Endothelial cell of umbilical vein (primary cell): ENCODE data around the gene AKT2. TPM values are rescaled to one million over a fixed set of nuclear protein-coding genes. Genes with fewer than 3 reads are reported as not detected.

Experiments used
- BruUV-seq: library from RNA; stranded (reverse); fragments of 400-500 nt; replicated peaks from 2 replicates; lab custom pipeline; 2021; lab: Mats Ljungman, UMichigan
- CTCF ChIA-PET: fragments of 300-600, 350-600 bp; sonication (Branson Sonifier 250); formaldehyde crosslinking; loops from one replicate; lab custom pipeline; 2021; ENCODE audit warnings: antibody characterized with exemption, inconsistent platforms; lab: Charles Lee
- POLR2A ChIA-PET: fragments of 300-600, 350-600 bp; sonication (Branson Sonifier 250); formaldehyde crosslinking; loops from one replicate; lab custom pipeline; 2021; ENCODE audit warnings: antibody characterized with exemption, inconsistent platforms; lab: Charles Lee
- DNase-seq: peaks from one replicate; pipeline ENCODE4 v3.0.0-alpha.2; 2011; ENCODE audit warnings: low read depth, low spot score
- FAIRE-seq: peaks from 2 replicates; lab custom pipeline; 2011; peaks lifted over from hg19 to GRCh38; lab: Jason Lieb, UNC
- H2AFZ ChIP-seq: 2 replicates; pipeline ENCODE4 v1.6.0; 2012; ENCODE audit warnings: low read depth, low read length, control low read depth, inconsistent platforms
- H3K27ac ChIP-seq: 2 replicates; pipeline ENCODE4 v1.5.1; 2011; ENCODE audit warnings: low read depth, mild to moderate bottlenecking, control low read depth, low read length, moderate library complexity; ENCODE audit not compliant: insufficient read depth
- H3K27me3 ChIP-seq, 2 experiments: 2 replicates each; pipeline versions ENCODE4 v1.6.0 to v1.6.1; 2011; ENCODE audit warnings: low read length in 2 of 2, mixed read lengths in 1 of 2; ENCODE audit not compliant: control insufficient read depth in 2 of 2, insufficient read depth in 2 of 2
- H3K36me3 ChIP-seq, 2 experiments: 2 replicates in 1 of 2; 3 replicates in 1 of 2; pipeline ENCODE4 v1.5.1; 2011; ENCODE audit warnings: low read length in 2 of 2, mild to moderate bottlenecking in 1 of 2, moderate library complexity in 1 of 2; ENCODE audit not compliant: control insufficient read depth in 2 of 2, insufficient read depth in 2 of 2; ENCODE audit errors: extremely low read depth in 1 of 2
- H3K4me1 ChIP-seq: 3 replicates; pipeline ENCODE4 v1.5.1; 2011; ENCODE audit warnings: mild to moderate bottlenecking, low read length; ENCODE audit not compliant: control insufficient read depth, insufficient read depth; ENCODE audit errors: extremely low read depth
- H3K4me2 ChIP-seq: 2 replicates; pipeline ENCODE4 v1.6.1; 2011; ENCODE audit warnings: low read length, control low read depth, mixed read lengths; ENCODE audit not compliant: insufficient read depth
- H3K4me3 ChIP-seq, 3 experiments: fragments of 200-600 bp in 1 of 3; sonication (generic), shearing (Covaris generic) in 1 of 3; replicated peaks in 1 of 3; 2 replicates each; pipeline ENCODE4 v1.5.1; 2011 to 2016; ENCODE audit warnings: control low read depth in 3 of 3, low read length in 3 of 3, mild to moderate bottlenecking in 2 of 3, inconsistent platforms in 1 of 3, low read depth in 1 of 3, moderate library complexity in 1 of 3; ENCODE audit not compliant: insufficient read depth in 1 of 3
- H3K79me2 ChIP-seq: 2 replicates; pipeline ENCODE4 v1.6.0; 2012; ENCODE audit warnings: low read length, inconsistent platforms; ENCODE audit not compliant: control insufficient read depth, insufficient read depth
- H3K9ac ChIP-seq: replicated peaks from 2 replicates; pipeline ENCODE3; 2011; ENCODE audit warnings: low read length, control low read depth; ENCODE audit not compliant: insufficient read depth; ENCODE audit errors: extremely low read depth
- H3K9me1 ChIP-seq: replicated peaks from 3 replicates; pipeline ENCODE4 v1.6.0; 2011; ENCODE audit warnings: mild to moderate bottlenecking, low read length; ENCODE audit not compliant: control insufficient read depth, insufficient read depth; ENCODE audit errors: extremely low read depth
- H3K9me3 ChIP-seq: replicated peaks from 2 replicates; pipeline ENCODE4 v1.5.1; 2012; ENCODE audit warnings: low read length, inconsistent platforms; ENCODE audit not compliant: control insufficient read depth, insufficient read depth
- H4K20me1 ChIP-seq: replicated peaks from 2 replicates; pipeline ENCODE3; 2011; ENCODE audit warnings: mild to moderate bottlenecking, low read length; ENCODE audit not compliant: control insufficient read depth, insufficient read depth; ENCODE audit errors: extremely low read depth
- EZH2 ChIP-seq: IDR thresholded peaks from 2 replicates; pipeline ENCODE4 v1.6.1; 2012; ENCODE audit warnings: borderline replicate concordance, low read depth, mild to moderate bottlenecking, moderate library complexity, low read length, inconsistent platforms; ENCODE audit not compliant: severe bottlenecking
- FOS ChIP-seq: IDR thresholded peaks from 2 replicates; pipeline ENCODE4 v1.6.1; 2011; ENCODE audit warnings: mild to moderate bottlenecking, low read length, moderate library complexity, borderline replicate concordance; ENCODE audit not compliant: insufficient read depth
- GATA2 ChIP-seq: IDR thresholded peaks from 2 replicates; pipeline ENCODE4 v1.7.0; 2011; ENCODE audit warnings: low read depth, mild to moderate bottlenecking, moderate library complexity, mixed read lengths, low read length; ENCODE audit not compliant: insufficient read length, insufficient read depth
- JUN ChIP-seq: IDR thresholded peaks from 2 replicates; pipeline ENCODE4 v1.6.1; 2011; ENCODE audit warnings: borderline replicate concordance, low read depth; ENCODE audit not compliant: insufficient read length, insufficient read depth
- MYC ChIP-seq: IDR thresholded peaks from one replicate; pipeline ENCODE4 v1.6.1; 2011; ENCODE audit warnings: mild to moderate bottlenecking, low read depth, low read length
- POLR2A ChIP-seq: IDR thresholded peaks from 2 replicates; pipeline ENCODE4 v1.6.1; 2012; ENCODE audit warnings: low read depth, mild to moderate bottlenecking, control low read depth, low read length
- POLR2AphosphoS5 ChIP-seq: IDR thresholded peaks from 2 replicates; pipeline ENCODE4 v1.6.1; 2012; ENCODE audit warnings: low read depth, mild to moderate bottlenecking, control low read depth, low read length, moderate library complexity; ENCODE audit not compliant: insufficient read depth
- dilution Hi-C: fragments of 300-500 bp; cut with MboI; formaldehyde crosslinking; loops from one replicate; pipeline ENCODE4 v1.15.0; 2019; ENCODE audit warnings: low sequenced_read_pairs; ENCODE audit not compliant: extremely low pct_ligation_motif_present
- intact Hi-C: fragments of 100-400 bp; cut with micrococcal nuclease; formaldehyde crosslinking; loops from one replicate; pipeline ENCODE4 v1.10.0; 2022
- polyA plus RNA-seq, 4 experiments: library from polyadenylated mRNA; depleted of rRNA in 3 of 4; stranded (reverse) in 3 of 4; unstranded in 1 of 4; fragments of >200 nt; gene quantifications; 2 replicates each; pipeline versions ENCODE4 v1.2.1 to v1.2.3, GENCODE V29; 2011 to 2012; ENCODE audit warnings: missing spikeins in 1 of 4
- total RNA-seq: library from RNA; stranded (reverse); gene quantifications from 2 replicates; pipeline ENCODE4 v1.2.3, GENCODE V29; 2021
- TF ChIP-seq, protein P1 (sequence below), 2 donors: IDR thresholded peaks; 1 replicate in 1 of 2; 2 replicates in 1 of 2; pipeline ENCODE4 v1.5.1; 2011; ENCODE audit warnings: low read length in 2 of 2, mild to moderate bottlenecking in 2 of 2, moderate library complexity in 2 of 2, control low read depth in 1 of 2, inconsistent platforms in 1 of 2, low read depth in 1 of 2; ENCODE audit not compliant: insufficient read depth in 1 of 2; ENCODE audit errors: extremely low read depth in 1 of 2
- TF ChIP-seq, protein P2 (sequence below): IDR thresholded peaks from 2 replicates; pipeline ENCODE4 v1.6.1; 2011; ENCODE audit not compliant: insufficient read depth, insufficient read length

Gene AKT2
- total and polyA plus RNA-seq, 2 donors (not counting 3 experiments of a cell fraction or from before 2014, with no cell fraction given): 65.2 to 69.8 TPM

- no peak for TF ChIP-seq POLR2A
- TF ChIP-seq EZH2: no peak
- TF ChIP-seq GATA2: no peak
- TF ChIP-seq, protein P1, sequence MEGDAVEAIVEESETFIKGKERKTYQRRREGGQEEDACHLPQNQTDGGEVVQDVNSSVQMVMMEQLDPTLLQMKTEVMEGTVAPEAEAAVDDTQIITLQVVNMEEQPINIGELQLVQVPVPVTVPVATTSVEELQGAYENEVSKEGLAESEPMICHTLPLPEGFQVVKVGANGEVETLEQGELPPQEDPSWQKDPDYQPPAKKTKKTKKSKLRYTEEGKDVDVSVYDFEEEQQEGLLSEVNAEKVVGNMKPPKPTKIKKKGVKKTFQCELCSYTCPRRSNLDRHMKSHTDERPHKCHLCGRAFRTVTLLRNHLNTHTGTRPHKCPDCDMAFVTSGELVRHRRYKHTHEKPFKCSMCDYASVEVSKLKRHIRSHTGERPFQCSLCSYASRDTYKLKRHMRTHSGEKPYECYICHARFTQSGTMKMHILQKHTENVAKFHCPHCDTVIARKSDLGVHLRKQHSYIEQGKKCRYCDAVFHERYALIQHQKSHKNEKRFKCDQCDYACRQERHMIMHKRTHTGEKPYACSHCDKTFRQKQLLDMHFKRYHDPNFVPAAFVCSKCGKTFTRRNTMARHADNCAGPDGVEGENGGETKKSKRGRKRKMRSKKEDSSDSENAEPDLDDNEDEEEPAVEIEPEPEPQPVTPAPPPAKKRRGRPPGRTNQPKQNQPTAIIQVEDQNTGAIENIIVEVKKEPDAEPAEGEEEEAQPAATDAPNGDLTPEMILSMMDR (IDR thresholded peaks at IDR 0.05; ENCODE audit: extremely low read depth in 1 of 2, insufficient read depth in 1 of 2, low read depth in 1 of 2, low read length in 2 of 2): no peak
- TF ChIP-seq FOS: no peak
- TF ChIP-seq JUN: no peak
- no peak for TF ChIP-seq MYC
- TF ChIP-seq, protein P2, sequence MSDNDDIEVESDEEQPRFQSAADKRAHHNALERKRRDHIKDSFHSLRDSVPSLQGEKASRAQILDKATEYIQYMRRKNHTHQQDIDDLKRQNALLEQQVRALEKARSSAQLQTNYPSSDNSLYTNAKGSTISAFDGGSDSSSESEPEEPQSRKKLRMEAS: no peak
- TF ChIP-seq POLR2AphosphoS5: no peak
- Histone ChIP-seq H3K79me2 (peaks cover 5% of the 10 kb centered on the region), H3K4me1 (peaks cover 16% of the 10 kb centered on the region), H3K27me3 (no peaks in the 10 kb centered on the region), H3K9ac (no peak overlapping the region), H3K4me2 (no peak overlapping the region), H4K20me1 (no peaks in the 10 kb centered on the region), H3K27ac (no peak overlapping the region), H3K36me3 (peaks cover 0 to 7% of the 10 kb centered on the region in 2 experiments), H3K9me1 (no peaks in the 10 kb centered on the region), H3K9me3 (no peaks in the 10 kb centered on the region), H3K4me3 (no peak overlapping the region), H2AFZ (no peak overlapping the region)
- DNase-seq: no peak
- ChIA-PET CTCF (no interaction called here), POLR2A (no interaction called here)
- peak; percentile 43 for FAIRE-seq
- dilution Hi-C loops (no loop called here), intact Hi-C loops (no loop called here)
- no TSS peak for BruUV-seq
Observed at GRCh38 chr19:40244579-40245317, 40.4 kb downstream of the AKT2 start.
